Activated naive CD4-positive, alpha-beta T cell (primary cell): ENCODE data around the gene SERTAD3.
A peak's percentile ranks its signal among the peaks of the same experiment; 100 is the strongest.
"Not testable (repeated sequence)": the region's sequence is repeated elsewhere in the genome, so short reads cannot be mapped to it uniquely, and the experiment has no call there.

ENCODE experiments used
- DNase-seq, 4 experiments: peaks; one replicate each; lab custom pipeline; 2025; lab: John Stamatoyannopoulos, UW

SERTAD3 gene

GRCh38 chr19:40457953-40458596, 13.9 kb upstream of the SERTAD3 start:
- DNase-seq = no peak

DNA sequence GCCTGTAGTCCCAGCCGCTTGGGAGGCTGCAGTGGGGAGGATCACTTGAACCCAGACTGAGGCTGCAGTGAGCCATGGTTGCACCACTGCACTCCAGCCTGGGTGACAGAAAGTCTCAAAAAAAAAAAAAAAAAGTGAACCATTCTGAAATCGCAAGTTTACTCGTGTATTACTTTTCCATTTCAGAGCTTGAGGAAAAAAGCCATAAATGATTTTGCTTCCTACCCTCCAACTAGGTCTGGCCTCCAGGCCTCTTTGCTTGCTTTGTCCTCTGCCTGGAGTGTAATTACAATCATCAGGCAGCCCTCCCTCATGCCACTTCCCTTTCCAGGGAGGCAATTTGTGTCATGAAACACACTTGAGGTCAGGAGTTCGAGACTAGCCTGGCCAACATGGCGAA, 12.9 kb upstream of the SERTAD3 start:
- DNase-seq = no peak

DNA sequence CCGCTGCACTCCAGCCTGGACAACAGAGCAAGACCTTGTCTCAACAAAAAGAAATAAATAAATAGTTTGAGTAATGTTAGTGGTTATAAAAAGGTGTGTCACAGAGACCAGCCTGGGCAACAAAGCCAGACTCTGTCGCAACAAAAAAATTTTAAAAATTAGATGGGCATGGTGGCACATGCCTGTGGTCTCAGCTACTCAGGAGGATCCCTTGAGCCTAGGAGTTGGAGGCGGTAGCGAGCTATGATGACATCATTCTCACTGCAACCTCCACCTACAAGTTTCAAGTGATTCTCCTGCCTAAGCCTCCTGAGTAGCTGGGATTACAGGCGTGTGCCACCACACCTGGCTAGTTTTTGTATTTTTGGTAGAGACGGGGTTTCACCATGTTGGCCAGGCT, 9.8 kb upstream of the SERTAD3 start:
- not testable (repeated sequence) for DNase-seq

GRCh38 chr19:40453151-40453735, 9.1 kb upstream of the SERTAD3 start:
- no peak for DNase-seq

- no peak for DNase-seq
Observed at GRCh38 chr19:40452016-40452415, 7.9 kb upstream of the SERTAD3 start.

DNA sequence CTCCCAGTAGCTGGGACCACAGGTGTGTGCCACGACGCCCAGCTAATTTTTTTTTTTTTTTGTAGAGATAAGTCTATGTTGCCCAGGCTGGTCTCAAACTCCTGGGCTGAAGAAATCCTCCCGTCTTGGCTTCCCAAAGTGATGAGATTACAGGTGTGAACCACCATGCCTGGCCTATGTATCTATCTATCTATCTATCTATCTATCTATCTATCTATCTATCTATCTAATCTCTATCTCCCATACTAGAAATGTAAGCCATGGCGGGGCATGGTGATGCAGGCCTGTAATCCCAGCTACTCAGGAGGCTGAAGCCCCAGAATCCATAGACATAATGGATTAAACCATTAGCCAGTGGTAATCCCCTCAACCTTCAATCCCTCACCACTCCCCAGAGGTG, 6.5 kb upstream of the SERTAD3 start:
- no peak for DNase-seq

DNA sequence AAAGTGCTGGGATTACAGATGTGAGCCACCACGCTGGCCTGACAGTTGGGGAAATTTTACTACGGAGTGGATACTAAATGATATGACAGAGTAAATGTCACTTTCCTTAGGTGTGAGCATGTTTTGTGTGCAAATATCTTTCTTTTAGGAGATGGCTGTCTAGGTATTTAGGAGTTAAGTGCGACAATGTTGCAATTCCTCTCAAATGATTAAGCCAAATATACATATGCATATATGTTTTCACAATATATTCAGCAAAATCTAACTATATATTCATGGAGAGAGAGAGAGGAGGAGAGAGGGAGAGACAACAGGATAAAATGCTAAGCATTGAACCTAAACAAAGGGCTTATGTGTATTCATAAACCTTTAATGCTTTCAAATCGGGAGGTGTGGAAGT, 5.4 kb upstream of the SERTAD3 start:
- no peak for DNase-seq

- no peak for DNase-seq
Observed at GRCh38 chr19:40446263-40446784, 2.2 kb upstream of the SERTAD3 start.

- no peak for DNase-seq
Observed at GRCh38 chr19:40445780-40446262, 1.7 kb upstream of the SERTAD3 start.

DNA sequence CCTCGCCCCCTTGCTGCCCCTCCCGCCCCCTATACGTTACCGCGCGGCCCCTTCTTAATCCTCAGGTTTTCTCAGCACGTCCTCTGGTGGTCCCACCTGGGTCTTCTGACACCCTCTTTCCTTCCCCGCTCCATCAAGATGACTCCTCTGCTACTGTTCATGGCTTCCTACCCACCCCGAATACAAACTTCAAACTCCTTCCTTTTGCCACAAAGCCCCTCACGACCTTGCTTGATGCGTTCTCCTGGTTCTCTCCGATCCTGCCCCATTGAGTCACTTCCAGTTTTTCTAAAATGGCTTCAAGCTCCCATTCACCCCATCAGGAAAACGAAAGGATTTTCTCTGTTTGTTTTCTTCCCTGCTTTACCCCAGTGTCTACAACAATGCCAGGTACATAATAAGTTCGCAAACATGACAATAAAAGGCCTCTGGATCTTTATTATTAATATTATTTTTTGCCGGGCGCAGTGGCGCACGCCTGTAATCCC, 734 bp upstream of the SERTAD3 start:
- DNase-seq = no peak

DNA sequence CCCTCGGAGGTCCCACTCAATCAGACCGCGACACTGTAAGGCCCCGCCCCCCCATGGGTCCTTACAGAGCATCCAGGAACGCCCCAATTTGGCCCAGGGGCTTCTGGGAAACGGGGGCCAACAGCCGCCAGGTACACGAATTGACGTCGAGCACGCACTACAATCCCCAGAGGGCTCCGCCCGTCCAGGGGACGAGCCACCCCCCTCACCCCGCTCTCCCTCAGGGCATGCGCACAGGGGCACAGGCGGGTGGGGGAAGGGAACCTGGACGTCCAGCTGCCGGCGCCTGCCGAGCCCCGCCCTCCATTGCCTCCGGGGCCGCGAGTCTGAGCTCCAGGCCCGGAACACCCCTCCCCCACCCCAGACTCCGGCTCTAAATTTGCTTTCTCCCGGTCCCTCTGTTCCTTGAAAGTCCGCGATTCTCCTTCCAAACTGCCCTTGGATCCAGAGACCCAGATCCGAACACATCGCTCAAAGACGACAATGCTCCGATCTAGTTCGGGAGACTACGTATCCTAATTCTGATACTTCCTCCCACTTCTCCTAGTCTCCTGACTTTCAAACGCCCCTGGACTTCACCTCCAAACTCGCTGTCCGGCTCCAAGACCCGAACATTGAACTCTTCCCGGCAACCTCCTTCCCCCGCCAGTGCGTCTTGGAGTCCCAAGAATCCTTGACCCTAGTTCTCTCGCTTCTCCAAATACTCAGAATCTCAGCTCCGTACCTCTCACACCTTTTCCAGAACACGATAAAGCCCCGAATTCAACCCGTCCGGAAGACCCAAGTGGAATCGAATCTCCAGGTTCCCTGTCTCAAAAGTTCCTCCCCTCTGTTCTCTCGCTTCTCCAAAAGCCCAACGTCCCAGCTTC, 770 bp downstream of the SERTAD3 start:
- peak; percentile 93 to 98 (median 95) for DNase-seq

GRCh38 chr19:40442328-40443130, 1.6 kb downstream of the SERTAD3 start:
- no peak for DNase-seq

DNA sequence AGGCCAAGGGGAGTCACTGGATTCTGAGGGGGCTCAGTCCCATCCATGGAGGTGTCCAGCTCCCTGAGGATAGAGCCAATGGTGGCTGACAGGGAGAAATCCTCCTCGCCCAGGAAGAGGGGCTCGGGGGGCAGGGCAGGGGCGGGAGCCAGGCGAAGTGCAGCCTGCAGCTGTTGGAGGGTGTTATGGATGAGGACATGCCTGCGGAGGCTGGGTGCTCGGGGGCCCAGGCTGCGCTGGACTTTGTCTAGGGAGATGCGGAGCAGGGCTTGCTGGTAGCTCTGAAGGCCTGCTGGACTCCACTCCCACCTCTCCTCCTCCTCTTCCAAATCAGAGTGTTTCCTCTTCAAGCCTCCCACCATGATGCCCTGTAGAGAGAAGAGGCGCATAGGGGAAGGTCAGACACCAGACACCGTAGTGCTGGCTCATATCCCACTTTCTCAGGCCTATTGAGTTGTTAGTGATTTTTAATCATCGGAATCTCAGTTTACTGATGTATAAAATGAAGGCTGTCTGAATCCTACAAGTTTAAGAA, 2.3 kb downstream of the SERTAD3 start:
- DNase-seq = no peak

DNA sequence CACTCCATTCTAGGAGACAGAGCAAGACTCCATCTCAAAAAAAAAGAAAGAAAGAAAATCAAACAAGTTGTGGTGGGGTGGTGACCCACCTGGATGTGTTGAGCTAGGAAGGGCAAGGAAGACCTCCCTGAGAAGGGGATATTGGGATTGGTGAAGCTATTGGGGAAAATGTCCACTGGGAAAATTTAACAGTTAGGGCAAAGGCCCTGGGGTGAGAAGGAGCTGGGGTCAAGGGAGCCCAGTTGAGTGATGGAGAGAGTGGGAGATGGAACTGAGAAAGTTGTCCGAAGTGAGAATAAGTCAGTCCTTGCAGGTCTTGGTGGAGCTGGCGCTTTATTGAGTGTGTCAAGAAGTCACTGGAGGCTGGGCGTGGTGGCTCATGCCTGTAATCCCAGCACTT, 5.9 kb downstream of the SERTAD3 start:
- DNase-seq = no peak

- DNase-seq = peak in 2 of 4 experiments; percentile 25 to 49
Observed at GRCh38 chr19:40433391-40434216, 10.5 kb downstream of the SERTAD3 start.

GRCh38 chr19:40432760-40433159, 11.4 kb downstream of the SERTAD3 start:
- DNase-seq = not testable (repeated sequence)

- no peak for DNase-seq
Observed at GRCh38 chr19:40431698-40432097, 12.4 kb downstream of the SERTAD3 start.

GRCh38 chr19:40430242-40430641, 13.9 kb downstream of the SERTAD3 start:
- DNase-seq = not testable (repeated sequence)

- not testable (repeated sequence) for DNase-seq
Observed at GRCh38 chr19:40428197-40428596, 15.9 kb downstream of the SERTAD3 start.
